Tongue (tissue), 2 donors: ENCODE measurements around the gene WIPI1. TPM values are rescaled to one million over a fixed set of nuclear protein-coding genes. Genes with fewer than 3 reads are reported as not detected.

Source experiments
- DNase-seq: peaks from one replicate; pipeline ENCODE4 v3.0.0-alpha.2; 2015
- total RNA-seq: library from RNA; depleted of rRNA; stranded (reverse); fragments of >200 nt; gene quantifications from one replicate; pipeline ENCODE4 v1.2.3, GENCODE V29; 2014

WIPI1 gene
- total RNA-seq, 1 donor from 2014 or later: 74.3 TPM

- no peak for DNase-seq
These were observed 2.9 kb upstream of the WIPI1 start for GRCh38 chr17:68460146-68460545.

DNA sequence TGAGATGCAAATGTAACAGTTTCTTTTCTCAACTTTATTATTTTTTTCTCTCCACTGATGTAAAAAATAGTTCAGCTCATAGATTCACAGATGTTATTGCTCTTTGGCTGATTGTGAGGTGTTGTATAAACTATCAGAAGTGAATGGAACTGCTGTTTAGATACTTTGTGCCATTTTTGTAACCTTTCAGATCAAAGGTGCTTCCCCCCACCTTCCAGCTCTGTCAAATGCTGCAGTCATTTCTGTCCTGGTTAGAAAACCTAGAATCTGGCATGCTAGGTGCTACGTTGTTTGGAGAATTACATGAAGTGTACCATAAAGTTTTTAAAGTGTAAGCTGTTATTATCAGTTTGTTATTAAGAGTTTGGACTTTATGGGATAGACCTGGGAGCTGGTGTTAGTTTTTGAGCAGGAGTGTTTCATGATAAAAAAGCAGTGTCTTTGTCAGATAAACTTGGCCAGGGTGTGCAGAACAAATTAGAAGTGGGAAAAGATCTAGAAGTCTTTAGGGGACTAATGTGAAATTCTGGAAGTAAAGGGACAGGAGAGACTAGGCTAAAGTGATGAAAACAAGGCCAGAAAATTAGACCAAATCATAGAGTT is 1.8 kb upstream of the WIPI1 start:
- DNase-seq: no peak

DNA sequence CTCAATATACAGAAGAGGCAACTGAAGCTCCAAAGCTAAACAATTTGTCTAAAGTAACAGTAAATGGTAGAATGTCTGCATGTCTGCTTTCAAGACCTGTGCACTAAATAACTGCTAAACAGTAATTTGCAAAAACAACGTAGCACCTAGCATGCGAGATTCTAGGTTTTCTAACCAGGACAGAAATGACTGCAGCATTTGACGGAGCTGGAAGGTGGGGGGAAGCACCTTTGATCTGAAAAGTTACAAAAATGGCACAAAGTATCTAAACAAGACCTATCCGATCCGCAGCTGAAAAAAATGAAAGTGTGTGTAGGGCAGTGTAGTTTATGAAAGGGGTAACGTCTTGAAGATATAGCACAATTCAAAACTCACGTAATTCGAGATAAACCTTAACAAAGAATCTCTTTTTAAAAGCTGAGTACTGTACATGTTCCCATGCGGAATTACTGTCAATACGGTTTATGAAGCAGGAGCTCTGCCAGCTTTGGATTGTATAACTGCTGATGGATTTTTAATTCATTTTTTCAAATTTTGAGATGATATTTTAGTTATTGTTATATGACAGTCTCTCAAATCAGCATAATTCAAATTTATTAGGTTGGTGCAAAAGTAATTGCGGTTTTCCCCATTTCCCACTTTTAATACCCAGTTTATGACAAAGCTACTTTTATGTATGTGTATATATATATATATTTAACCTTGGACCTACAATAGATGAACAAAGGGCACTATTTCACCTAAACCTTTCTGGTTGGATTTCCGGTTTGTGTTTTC is 1.2 kb upstream of the WIPI1 start:
- DNase-seq: no peak

GRCh38 chr17:68457539-68458259 is 403 bp upstream of the WIPI1 start:
- peak; percentile 99 for DNase-seq

DNA sequence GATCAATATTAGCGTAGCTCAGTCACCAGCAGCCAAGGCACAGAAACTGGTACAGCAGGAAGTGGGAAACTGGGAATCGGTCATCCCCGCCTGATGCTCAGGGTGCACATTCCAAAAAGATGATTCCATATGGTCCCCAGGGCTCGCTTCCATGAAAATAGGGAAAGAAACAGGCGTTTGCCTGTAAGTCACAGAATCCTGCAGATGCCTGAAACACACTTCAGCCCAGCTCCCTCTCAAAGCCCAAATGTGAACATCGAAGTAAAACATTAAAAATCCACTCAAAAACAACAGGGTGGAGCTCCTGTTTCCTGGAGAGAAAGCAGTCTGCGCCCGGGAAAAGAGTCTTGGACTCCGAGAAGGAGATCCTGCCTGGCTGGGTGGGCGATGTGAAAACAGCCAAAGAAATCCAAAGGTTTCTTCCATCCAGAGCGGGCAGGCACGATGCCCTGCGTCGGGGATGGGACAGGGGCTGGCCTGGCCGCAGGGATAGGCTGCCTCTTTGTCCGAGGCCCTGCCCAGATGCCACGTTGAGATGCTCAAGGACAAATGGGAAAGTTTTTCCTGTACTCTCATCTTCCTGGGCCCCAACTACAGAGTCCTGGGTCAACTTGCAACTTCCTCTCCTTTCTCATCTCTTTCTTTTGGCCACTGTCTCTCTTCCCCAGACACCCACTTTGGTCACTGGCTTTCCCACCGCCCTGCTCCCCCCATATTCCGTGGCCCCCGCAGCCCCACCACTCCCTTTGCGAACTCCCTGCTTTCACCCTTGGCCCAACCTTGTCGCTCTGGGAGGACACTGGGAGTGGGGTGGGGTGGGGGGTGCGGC is 743 bp downstream of the WIPI1 start:
- DNase-seq: peak; percentile 87

- no peak for DNase-seq
These were observed 1.4 kb downstream of the WIPI1 start for GRCh38 chr17:68455901-68456338.

- no peak for DNase-seq
These were observed 3.2 kb downstream of the WIPI1 start for GRCh38 chr17:68453991-68454665.

GRCh38 chr17:68452724-68453290 is 4.5 kb downstream of the WIPI1 start:
- peak; percentile 60 for DNase-seq

DNA sequence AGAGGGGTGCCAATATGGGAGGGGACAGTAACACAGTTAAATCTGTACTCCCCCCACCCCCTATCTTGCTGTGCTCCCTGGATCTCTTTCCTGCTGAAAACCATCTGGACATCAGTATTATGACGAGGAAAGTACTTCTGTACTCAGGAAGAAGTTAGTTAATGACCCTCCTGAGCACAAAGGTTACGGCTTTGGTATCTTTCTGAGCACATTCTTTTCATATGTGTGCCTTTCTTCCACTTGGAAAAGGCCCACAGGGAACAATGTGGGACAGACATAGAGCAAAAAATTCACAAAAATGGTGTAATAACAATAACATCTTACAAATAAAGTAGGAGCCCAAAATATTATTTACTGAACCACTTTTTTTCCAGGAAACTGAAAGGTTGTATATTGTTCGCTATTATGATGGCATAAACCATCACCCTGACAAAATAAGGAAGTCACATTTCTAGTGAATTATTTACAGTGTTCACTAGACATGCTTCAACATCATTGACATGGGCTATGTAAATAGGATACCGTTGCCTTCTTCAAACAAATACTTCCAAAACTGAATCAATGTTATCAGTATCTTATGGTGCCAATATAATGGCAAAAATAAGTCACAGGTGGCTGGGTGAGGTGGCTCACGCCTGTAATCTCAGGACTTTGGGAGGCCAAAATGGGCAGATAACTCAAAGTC is 5.5 kb downstream of the WIPI1 start:
- no peak for DNase-seq

DNA sequence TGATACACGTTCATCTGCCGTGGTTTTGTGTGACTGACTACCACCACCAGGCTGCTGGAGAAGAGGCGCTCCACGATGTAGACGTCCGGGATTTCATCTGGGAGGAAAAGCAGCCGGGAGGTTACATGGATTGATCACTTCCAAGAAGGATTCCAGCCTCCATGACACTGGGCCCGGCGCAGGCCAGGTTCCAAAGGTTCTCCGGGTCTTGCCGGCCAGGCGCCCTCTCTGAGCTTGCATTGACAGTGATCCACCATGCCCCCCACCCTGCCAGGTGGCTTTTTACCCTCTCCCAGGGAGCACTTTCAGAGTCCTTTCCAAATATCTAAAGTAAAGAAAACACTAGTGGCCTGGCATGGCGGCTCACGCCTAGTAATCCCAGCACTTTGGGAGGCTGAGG is 6.5 kb downstream of the WIPI1 start:
- no peak for DNase-seq

DNA sequence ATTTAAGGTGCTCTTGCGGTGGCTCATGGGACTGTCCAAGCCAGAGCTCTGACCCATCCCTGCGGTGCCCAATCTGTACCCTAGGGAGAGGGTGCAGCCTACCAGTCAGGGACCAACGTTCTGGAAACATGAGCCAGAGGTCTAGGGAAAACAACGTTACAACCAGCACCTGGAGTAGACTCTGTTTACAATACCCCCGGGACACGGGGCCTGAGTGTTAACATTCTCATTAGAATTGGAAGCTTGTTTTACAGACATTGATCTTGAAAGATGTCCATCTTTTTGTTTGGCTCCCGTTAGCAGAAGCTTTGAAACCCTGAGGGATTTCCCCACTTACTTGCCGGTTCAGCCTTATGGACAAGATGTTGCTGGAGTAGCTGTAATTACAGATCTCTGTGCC is 6.9 kb downstream of the WIPI1 start:
- DNase-seq: no peak

- DNase-seq: no peak
These were observed 8.1 kb downstream of the WIPI1 start for GRCh38 chr17:68449021-68449739.

- no peak for DNase-seq
These were observed 10.7 kb downstream of the WIPI1 start for GRCh38 chr17:68446626-68447041.

DNA sequence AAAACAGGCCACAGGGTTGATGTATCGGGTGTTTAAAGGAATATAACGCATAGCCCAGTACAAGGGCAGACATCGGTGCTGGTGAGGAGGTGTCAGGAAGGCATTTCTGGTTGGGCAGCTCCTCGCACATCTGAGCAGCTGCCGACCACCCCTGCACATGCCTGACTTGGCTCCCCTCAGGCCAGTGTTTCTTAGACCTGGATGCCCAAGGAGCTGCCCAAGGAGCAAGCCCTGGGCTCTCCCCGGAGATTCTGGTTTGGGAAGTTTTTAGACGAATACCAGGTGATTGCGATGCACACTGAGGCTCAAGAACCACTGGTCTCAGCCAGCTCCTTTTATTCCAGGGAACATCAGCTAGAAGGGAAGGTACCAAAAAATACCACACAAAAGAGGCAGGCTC is 11.6 kb downstream of the WIPI1 start:
- no peak for DNase-seq

GRCh38 chr17:68443972-68444464 is 13.3 kb downstream of the WIPI1 start:
- peak; percentile 34 for DNase-seq

GRCh38 chr17:68441070-68441770 is 16.1 kb downstream of the WIPI1 start:
- no peak for DNase-seq

- no peak for DNase-seq
These were observed 16.8 kb downstream of the WIPI1 start for GRCh38 chr17:68440526-68440925.

- DNase-seq: no peak
These were observed 17.5 kb downstream of the WIPI1 start for GRCh38 chr17:68439656-68440290.
